GM23338 (cell line): ENCODE data around the gene PLA2G7. TPM values are rescaled to one million over a fixed set of nuclear protein-coding genes. Genes with fewer than 3 reads are reported as not detected.

Source experiments
- ATAC-seq: fragments of 200-7000 bp; cut with Tn5 transposase; 3 replicates; pipeline ENCODE4 v1.9.1; 2020
- DNase-seq: peaks from one replicate; pipeline ENCODE4 v3.0.0-alpha.2; 2015; ENCODE audit warnings: low spot score
- H2AFZ ChIP-seq: fragments of 200-600 bp; sonication (generic); 2 replicates; pipeline ENCODE4 v1.8.0; 2016; ENCODE audit warnings: antibody characterized with exemption, mild to moderate bottlenecking, moderate library complexity
- H3F3A ChIP-seq: fragments of 200-600 bp; sonication (generic); replicated peaks from 2 replicates; pipeline ENCODE4 v1.8.0; 2017; ENCODE audit warnings: antibody characterized with exemption, mixed run types, low read depth
- H3K27ac ChIP-seq: fragments of 200-600 bp; sonication (generic); 2 replicates; pipeline ENCODE4 v1.6.1; 2016; ENCODE audit warnings: low read depth
- H3K27me3 ChIP-seq: fragments of 200-600 bp; sonication (generic); 2 replicates; pipeline ENCODE4 v1.8.0; 2016; ENCODE audit warnings: mild to moderate bottlenecking, mixed run types, moderate library complexity; ENCODE audit not compliant: insufficient read depth
- H3K36me3 ChIP-seq: fragments of 200-600 bp; sonication (generic); 2 replicates; pipeline ENCODE4 v1.8.0; 2016; ENCODE audit warnings: mild to moderate bottlenecking; ENCODE audit not compliant: insufficient read depth
- H3K4me1 ChIP-seq: fragments of 200-600 bp; sonication (generic); 2 replicates; pipeline ENCODE4 v1.8.0; 2016; ENCODE audit warnings: mild to moderate bottlenecking, moderate library complexity; ENCODE audit not compliant: insufficient read depth
- H3K4me2 ChIP-seq: fragments of 200-600 bp; sonication (generic); 2 replicates; pipeline ENCODE4 v1.7.1; 2017; ENCODE audit warnings: mixed run types
- H3K4me3 ChIP-seq: fragments of 200-600 bp; sonication (generic); 2 replicates; pipeline ENCODE4 v1.6.1; 2016; ENCODE audit warnings: mixed run types
- H3K79me2 ChIP-seq: fragments of 200-600 bp; sonication (generic); replicated peaks from 2 replicates; pipeline ENCODE4 v1.8.0; 2017; ENCODE audit warnings: mild to moderate bottlenecking; ENCODE audit not compliant: insufficient read depth
- H3K9me2 ChIP-seq: fragments of 200-600 bp; sonication (generic); 2 replicates; pipeline ENCODE4 v1.8.0; 2017; ENCODE audit not compliant: insufficient read depth
- H4K20me1 ChIP-seq: fragments of 200-600 bp; sonication (generic); replicated peaks from 2 replicates; pipeline ENCODE4 v1.8.0; 2017; ENCODE audit warnings: mild to moderate bottlenecking; ENCODE audit not compliant: insufficient read depth
- H3K27ac Mint-ChIP-seq: 2 replicates; pipeline ENCODE4 v1.8.0; 2020; ENCODE audit warnings: inconsistent platforms, mild to moderate bottlenecking, moderate library complexity, mixed read lengths
- H3K27me3 Mint-ChIP-seq: 3 replicates; pipeline ENCODE4 v1.8.0; 2022; ENCODE audit warnings: low read depth, mild to moderate bottlenecking, moderate library complexity, mixed read lengths, inconsistent platforms; ENCODE audit not compliant: insufficient read depth, poor library complexity
- H3K36me3 Mint-ChIP-seq: 3 replicates; pipeline ENCODE4 v1.8.0; 2021; ENCODE audit warnings: low read depth, mild to moderate bottlenecking, inconsistent platforms, moderate library complexity, mixed read lengths
- H3K4me1 Mint-ChIP-seq: 3 replicates; pipeline ENCODE4 v1.8.0; 2020; ENCODE audit warnings: mild to moderate bottlenecking, inconsistent platforms, mixed read lengths
- H3K4me3 Mint-ChIP-seq: 3 replicates; pipeline ENCODE4 v1.8.0; 2021; ENCODE audit warnings: moderate library complexity, mild to moderate bottlenecking, inconsistent platforms, mixed read lengths
- H3K9me3 Mint-ChIP-seq: 3 replicates; pipeline ENCODE4 v1.8.0; 2020; ENCODE audit warnings: moderate library complexity, mild to moderate bottlenecking, inconsistent platforms, mixed read lengths
- CTCF ChIP-seq, 2 experiments: fragments of 200-600 bp in 1 of 2; sonication (generic) in 1 of 2; conservative IDR thresholded peaks; 2 replicates each; pipeline versions ENCODE4 v1.5.1 to v1.6.1; 2016 to 2017; ENCODE audit warnings: antibody characterized with exemption in 2 of 2, low read depth in 2 of 2, mild to moderate bottlenecking in 2 of 2, moderate library complexity in 1 of 2
- JUNB ChIP-seq: IDR thresholded peaks from one replicate; pipeline ENCODE4 v1.6.1; 2016; ENCODE audit warnings: antibody characterized with exemption; ENCODE audit not compliant: unreplicated experiment
- NANOG ChIP-seq: IDR thresholded peaks from 2 replicates; pipeline ENCODE4 v1.6.1; 2016; ENCODE audit warnings: antibody characterized with exemption, borderline replicate concordance
- REST ChIP-seq: IDR thresholded peaks from one replicate; pipeline ENCODE4 v1.6.1; 2018; ENCODE audit warnings: antibody characterized with exemption; ENCODE audit not compliant: unreplicated experiment
- STAT1 ChIP-seq: IDR thresholded peaks from one replicate; pipeline ENCODE4 v1.6.1; 2016; ENCODE audit warnings: antibody characterized with exemption; ENCODE audit not compliant: unreplicated experiment
- ZNF114 ChIP-seq: fragments of 250-450 bp; sonication (Bioruptor Pico); IDR thresholded peaks from 2 replicates; pipeline ENCODE4 v1.5.0; 2020; ENCODE audit warnings: mild to moderate bottlenecking, moderate library complexity
- ZNF331 ChIP-seq: fragments of 250-450 bp; sonication (Bioruptor Pico); IDR thresholded peaks from 2 replicates; pipeline ENCODE4 v1.5.0; 2020; ENCODE audit warnings: low read depth, mild to moderate bottlenecking, moderate library complexity
- polyA plus RNA-seq: library from polyadenylated mRNA; unstranded; fragments of >200 nt; fragmentation: Nextera tagmentation; extraction: Ambion mirVana; gene quantifications from 2 replicates; pipeline ENCODE4 v1.2.1, GENCODE V29; 2016
- total RNA-seq: library from RNA; depleted of rRNA; stranded (reverse); fragments of >200 nt; shearing (Covaris generic); gene quantifications from 2 replicates; pipeline ENCODE4 v1.2.3, GENCODE V29; 2014

Gene PLA2G7
- total and polyA plus RNA-seq, 2 experiments from 2014 or later: 2.4 to 2.8 TPM

- Histone ChIP-seq H3K9me2 (peaks cover 30% of the 10 kb centered on the region), H3K36me3 (no peaks in the 10 kb centered on the region), H3K27ac (no peak overlapping the region), H3K4me1 (peaks cover 16% of the 10 kb centered on the region), H3F3A (no peaks in the 10 kb centered on the region), H3K27me3 (no peaks in the 10 kb centered on the region), H3K4me3 (no peak overlapping the region), H4K20me1 (no peaks in the 10 kb centered on the region), H3K4me2 (no peak overlapping the region), H2AFZ (no peak overlapping the region), H3K79me2 (no peaks in the 10 kb centered on the region)
- Mint-ChIP-seq H3K9me3 (no peaks in the 10 kb centered on the region), H3K36me3 (no peaks in the 10 kb centered on the region), H3K27ac (no peak overlapping the region), H3K27me3 (peaks cover 1% of the 10 kb centered on the region), H3K4me1 (peaks cover 9% of the 10 kb centered on the region; the same call in 2 of the 3 replicates), H3K4me3 (no peak overlapping the region)
- TF ChIP-seq JUNB (no peak), ZNF331 (no peak)
- DNase-seq: no peak
- no peak for ATAC-seq
Measured at GRCh38 chr6:46743425-46744158, 8.4 kb upstream of the PLA2G7 start.

- no peaks in the 10 kb centered on the region for H3K36me3 Mint-ChIP-seq
- Histone ChIP-seq H3K27ac (no peak overlapping the region), H4K20me1 (no peaks in the 10 kb centered on the region), H3K4me2 (no peak overlapping the region), H3K4me1 (peaks cover 25% of the 10 kb centered on the region), H3K36me3 (no peaks in the 10 kb centered on the region), H3K79me2 (no peaks in the 10 kb centered on the region), H3F3A (no peaks in the 10 kb centered on the region), H3K9me2 (peaks cover 33% of the 10 kb centered on the region), H2AFZ (no peak overlapping the region), H3K4me3 (no peak overlapping the region), H3K27me3 (peaks cover 5% of the 10 kb centered on the region)
- no peaks in the 10 kb centered on the region for H3K9me3 Mint-ChIP-seq
- H3K4me1 Mint-ChIP-seq: peaks cover 9% of the 10 kb centered on the region; the same call in 2 of the 3 replicates
- H3K4me3 Mint-ChIP-seq: no peak overlapping the region
- no peak for DNase-seq
- ATAC-seq: no peak
- H3K27me3 Mint-ChIP-seq: peaks cover 5% of the 10 kb centered on the region
- TF ChIP-seq STAT1 (no peak), ZNF331 (no peak), NANOG (no peak), CTCF (conservative IDR thresholded peaks at IDR 0.05; ENCODE audit: low read depth in 2 of 2) (no peak), REST (no peak), JUNB (no peak), ZNF114 (no peak)
- H3K27ac Mint-ChIP-seq: no peak overlapping the region
Measured at GRCh38 chr6:46741910-46742309, 6.7 kb upstream of the PLA2G7 start.
